ENCODE data around the gene ATP8A2.

The ATP8A2 gene

GRCh38 chr13:25649001-25649633 is 277.3 kb downstream of the ATP8A2 start:
- no peak overlapping the region for H3K4me3 ChIP-seq (replicated peaks; ENCODE audit: low read depth, low read length)
- no peak for TF ChIP-seq CTCF (IDR thresholded peaks at IDR 0.05; ENCODE audit: low read length, missing control alignments)
- DNase-seq (ENCODE audit: low read depth): no peak

- H3K4me3 ChIP-seq (replicated peaks; ENCODE audit: low read depth, low read length): no peak overlapping the region
- DNase-seq (ENCODE audit: low read depth): no peak
- TF ChIP-seq CTCF (IDR thresholded peaks at IDR 0.05; ENCODE audit: low read length, missing control alignments): no peak
Measured at GRCh38 chr13:25652764-25653163, 281.0 kb downstream of the ATP8A2 start.

- DNase-seq (ENCODE audit: low read depth): no peak
- TF ChIP-seq CTCF (IDR thresholded peaks at IDR 0.05; ENCODE audit: low read length, missing control alignments): no peak
- no peak overlapping the region for H3K4me3 ChIP-seq (replicated peaks; ENCODE audit: low read depth, low read length)
Measured at GRCh38 chr13:25654322-25654721, 282.5 kb downstream of the ATP8A2 start.

GRCh38 chr13:25657157-25657556 is 285.4 kb downstream of the ATP8A2 start:
- DNase-seq (ENCODE audit: low read depth): no peak
- no peak overlapping the region for H3K4me3 ChIP-seq (replicated peaks; ENCODE audit: low read depth, low read length)
- TF ChIP-seq CTCF (IDR thresholded peaks at IDR 0.05; ENCODE audit: low read length, missing control alignments): no peak

- no peak for DNase-seq (ENCODE audit: low read depth)
- TF ChIP-seq CTCF (IDR thresholded peaks at IDR 0.05; ENCODE audit: low read length, missing control alignments): no peak
- H3K4me3 ChIP-seq (replicated peaks; ENCODE audit: low read depth, low read length): no peak overlapping the region
Measured at GRCh38 chr13:25659091-25659795, 287.5 kb downstream of the ATP8A2 start.

- no peak for DNase-seq (ENCODE audit: low read depth)
- no peak overlapping the region for H3K4me3 ChIP-seq (replicated peaks; ENCODE audit: low read depth, low read length)
- TF ChIP-seq CTCF (IDR thresholded peaks at IDR 0.05; ENCODE audit: low read length, missing control alignments): no peak
Measured at GRCh38 chr13:25660996-25661395, 289.2 kb downstream of the ATP8A2 start.

GRCh38 chr13:25662516-25662915 is 290.7 kb downstream of the ATP8A2 start:
- no peak overlapping the region for H3K4me3 ChIP-seq (replicated peaks; ENCODE audit: low read depth, low read length)
- no peak for TF ChIP-seq CTCF (IDR thresholded peaks at IDR 0.05; ENCODE audit: low read length, missing control alignments)
- DNase-seq (ENCODE audit: low read depth): no peak
